Neural cell (in vitro differentiated cells): Measurements from ENCODE around the gene SDK1. TPM values are rescaled to one million over a fixed set of nuclear protein-coding genes. Genes with fewer than 3 reads are reported as not detected.

Experiments
- H2AFZ ChIP-seq: fragments of 200-600, 300-800 bp; sonication (generic), shearing (Covaris generic); 2 replicates; pipeline ENCODE4 v1.6.0; 2014; ENCODE audit warnings: low read depth, mild to moderate bottlenecking, antibody characterized with exemption, low read length, moderate library complexity
- H3F3A ChIP-seq: fragments of 200-600 bp; shearing (Covaris generic); 2 replicates; pipeline ENCODE4 v1.6.1; 2016; ENCODE audit warnings: mild to moderate bottlenecking, moderate library complexity, mixed read lengths, antibody characterized with exemption, low read length; ENCODE audit not compliant: insufficient read depth, poor library complexity, severe bottlenecking
- H3K27ac ChIP-seq: fragments of 200-600, 300-800 bp; sonication (generic), shearing (Covaris generic); 2 replicates; pipeline ENCODE4 v1.5.1; 2014; ENCODE audit warnings: mild to moderate bottlenecking, low read length, moderate library complexity
- H3K27me3 ChIP-seq: fragments of 300-800, 200-600 bp; sonication (generic), shearing (Covaris generic); 2 replicates; pipeline ENCODE4 v1.6.0; 2014; ENCODE audit warnings: mild to moderate bottlenecking, low read depth, low read length, moderate library complexity; ENCODE audit not compliant: insufficient read depth
- H3K36me3 ChIP-seq: fragments of 300-800, 200-600 bp; sonication (generic), shearing (Covaris generic); 2 replicates; pipeline ENCODE4 v1.5.1; 2014; ENCODE audit warnings: mild to moderate bottlenecking, antibody characterized with exemption, low read length, moderate library complexity; ENCODE audit not compliant: insufficient read depth
- H3K4me2 ChIP-seq: fragments of 300-800, 200-600 bp; sonication (generic), shearing (Covaris generic); 2 replicates; pipeline ENCODE4 v1.6.0; 2014; ENCODE audit warnings: mild to moderate bottlenecking, low read length
- H3K4me3 ChIP-seq: fragments of 300-800, 200-600 bp; sonication (generic), shearing (Covaris generic); 2 replicates; pipeline ENCODE4 v1.5.1; 2014; ENCODE audit warnings: mild to moderate bottlenecking, low read length, moderate library complexity
- H3K79me2 ChIP-seq: fragments of 200-600 bp; shearing (Covaris generic); replicated peaks from 2 replicates; pipeline ENCODE4 v1.6.0; 2014; ENCODE audit warnings: mild to moderate bottlenecking, low read length, moderate library complexity; ENCODE audit not compliant: insufficient read depth
- H3K9ac ChIP-seq: fragments of 300-800, 200-600 bp; sonication (generic), shearing (Covaris generic); 2 replicates; pipeline ENCODE4 v1.6.1; 2016; ENCODE audit warnings: mild to moderate bottlenecking, low read length, mixed read lengths
- H3K9me2 ChIP-seq: fragments of 200-600 bp; shearing (Covaris generic); 2 replicates; pipeline ENCODE4 v1.6.1; 2016; ENCODE audit warnings: mild to moderate bottlenecking, low read length, mixed read lengths; ENCODE audit not compliant: insufficient read depth
- H3K9me3 ChIP-seq: fragments of 200-600, 300-800 bp; sonication (generic), shearing (Covaris generic); 2 replicates; pipeline ENCODE4 v1.6.1; 2016; ENCODE audit warnings: mild to moderate bottlenecking, mixed run types, low read length, moderate library complexity, mixed read lengths
- H4K20me1 ChIP-seq: fragments of 200-600 bp; shearing (Covaris generic); 2 replicates; pipeline ENCODE4 v1.6.1; 2016; ENCODE audit warnings: mild to moderate bottlenecking, mixed run types; ENCODE audit not compliant: insufficient read depth
- CTCF ChIP-seq: fragments of 450-650 bp; IDR thresholded peaks from 2 replicates; pipeline ENCODE4 v1.5.1; 2014; ENCODE audit warnings: antibody characterized with exemption, mild to moderate bottlenecking, moderate library complexity; ENCODE audit not compliant: poor library complexity, severe bottlenecking
- EP300 ChIP-seq: fragments of 450-650 bp; conservative IDR thresholded peaks from 2 replicates; pipeline ENCODE4 v1.6.1; 2014; ENCODE audit warnings: antibody characterized with exemption, mild to moderate bottlenecking, moderate library complexity; ENCODE audit not compliant: poor library complexity, severe bottlenecking
- EZH2 ChIP-seq: fragments of 200-600, 300-800 bp; shearing (Covaris generic), sonication (generic); IDR thresholded peaks from 2 replicates; pipeline ENCODE4 v1.6.1; 2014; ENCODE audit warnings: antibody characterized with exemption, low read length, borderline replicate concordance, mild to moderate bottlenecking; ENCODE audit not compliant: insufficient read depth, poor library complexity, severe bottlenecking
- MXI1 ChIP-seq: fragments of 450-650 bp; conservative IDR thresholded peaks from 2 replicates; pipeline ENCODE4 v1.6.1; 2014; ENCODE audit warnings: antibody characterized with exemption, mild to moderate bottlenecking; ENCODE audit not compliant: poor library complexity, severe bottlenecking
- POLR2AphosphoS5 ChIP-seq: IDR thresholded peaks from 2 replicates; pipeline ENCODE4 v1.6.1; 2012
- RAD21 ChIP-seq: fragments of 450-650 bp; conservative IDR thresholded peaks from 2 replicates; pipeline ENCODE4 v1.6.1; 2014; ENCODE audit warnings: antibody characterized with exemption, mild to moderate bottlenecking, moderate library complexity
- REST ChIP-seq: IDR thresholded peaks from 2 replicates; pipeline ENCODE4 v1.6.1; 2012; ENCODE audit warnings: borderline replicate concordance
- SMC3 ChIP-seq: fragments of 450-650 bp; conservative IDR thresholded peaks from 2 replicates; pipeline ENCODE4 v1.6.1; 2014; ENCODE audit warnings: antibody characterized with exemption, mild to moderate bottlenecking, moderate library complexity; ENCODE audit not compliant: poor library complexity
- TAF1 ChIP-seq: IDR thresholded peaks from 2 replicates; pipeline ENCODE4 v1.6.1; 2012; ENCODE audit warnings: low read depth
- polyA plus RNA-seq: library from polyadenylated mRNA; depleted of rRNA; stranded (reverse); fragments of >200 nt; gene quantifications from 2 replicates; pipeline ENCODE4 v1.2.3, GENCODE V29; 2014

Gene SDK1
- polyA plus RNA-seq, 1 donor from 2014 or later, result 2.7 TPM

- no peaks in the 10 kb centered on the region for H3K36me3 ChIP-seq
- no peaks in the 10 kb centered on the region for H3K9me2 ChIP-seq
- H3K27me3 ChIP-seq, result no peaks in the 10 kb centered on the region
- H3F3A ChIP-seq, result no peaks in the 10 kb centered on the region
- no peaks in the 10 kb centered on the region for H4K20me1 ChIP-seq
- no peak overlapping the region for H3K4me2 ChIP-seq
- TF ChIP-seq REST (no peak), RAD21 (no peak), SMC3 (no peak), EZH2 (no peak), TAF1 (no peak), MXI1 (no peak), EP300 (no peak), CTCF (no peak), POLR2AphosphoS5 (no peak)
- H3K9me3 ChIP-seq, result no peaks in the 10 kb centered on the region
- H3K4me3 ChIP-seq, result no peak overlapping the region
- no peak overlapping the region for H2AFZ ChIP-seq
- no peak overlapping the region for H3K9ac ChIP-seq
- H3K79me2 ChIP-seq, result no peaks in the 10 kb centered on the region
- no peak overlapping the region for H3K27ac ChIP-seq
Measured at GRCh38 chr7:3847336-3847735, 546.3 kb downstream of the SDK1 start.

- H3K27ac ChIP-seq, result no peak overlapping the region
- no peaks in the 10 kb centered on the region for H3K79me2 ChIP-seq
- TF ChIP-seq SMC3, result no peak
- TF ChIP-seq MXI1, result no peak
- TF ChIP-seq TAF1, result no peak
- no peak for TF ChIP-seq EZH2
- TF ChIP-seq EP300, result no peak
- TF ChIP-seq RAD21, result no peak
- TF ChIP-seq POLR2AphosphoS5, result no peak
- no peak for TF ChIP-seq CTCF
- TF ChIP-seq REST, result no peak
Measured at GRCh38 chr7:3859431-3859830, 558.4 kb downstream of the SDK1 start.

More at GRCh38 chr7:3859431-3859830, 558.4 kb downstream of the SDK1 start:
- Histone ChIP-seq H3K36me3 (no peaks in the 10 kb centered on the region), H3K27me3 (no peaks in the 10 kb centered on the region), H3K9ac (no peak overlapping the region), H3K4me3 (no peak overlapping the region), H2AFZ (no peak overlapping the region), H3K9me2 (no peaks in the 10 kb centered on the region), H4K20me1 (no peaks in the 10 kb centered on the region), H3K9me3 (no peaks in the 10 kb centered on the region), H3F3A (no peaks in the 10 kb centered on the region), H3K4me2 (no peak overlapping the region)
